Lower lobe of right lung (tissue), 2 donors: ENCODE results near the gene CRB1. TPM values are rescaled to one million over a fixed set of nuclear protein-coding genes. Genes with fewer than 3 reads are reported as not detected.

Experiments used
- ATAC-seq, 2 donors: fragments of 200-7000 bp; cut with Tn5 transposase; one replicate each; pipeline ENCODE4 v1.9.1; 2020 to 2022; ENCODE audit warnings: mild to moderate bottlenecking in 2 of 2, moderate library complexity in 2 of 2
- DNase-seq: peaks from one replicate; pipeline ENCODE4 v3.0.0-alpha.2; 2020
- H3K27ac ChIP-seq: fragments of 200-600 bp; one replicate; pipeline ENCODE4 v1.8.0; 2022
- H3K27me3 ChIP-seq: fragments of 200-600 bp; one replicate; pipeline ENCODE4 v1.8.0; 2022; ENCODE audit warnings: low read depth
- H3K36me3 ChIP-seq: fragments of 200-600 bp; one replicate; pipeline ENCODE4 v1.8.0; 2022; ENCODE audit warnings: mild to moderate bottlenecking
- H3K4me1 ChIP-seq: fragments of 200-600 bp; one replicate; pipeline ENCODE4 v1.8.0; 2022
- H3K4me3 ChIP-seq: fragments of 200-600 bp; one replicate; pipeline ENCODE4 v1.8.0; 2022; ENCODE audit warnings: mild to moderate bottlenecking
- H3K9me3 ChIP-seq: fragments of 200-600 bp; one replicate; pipeline ENCODE4 v1.8.0; 2022
- intact Hi-C: fragments of 100-400 bp; cut with DNase I; formaldehyde crosslinking; loops from one replicate; pipeline ENCODE4 v1.11.0; 2022
- total RNA-seq: library from RNA; stranded (reverse); fragmentation: NEBNext Ultra II Directional; extraction: Animal tissue kit (Norgen Biotek cat#: 25700); gene quantifications from one replicate; pipeline ENCODE4 v1.2.1, GENCODE V29; 2021
- TF ChIP-seq, protein P1 (sequence below): fragments of 200-600 bp; IDR thresholded peaks from one replicate; pipeline ENCODE4 v1.8.0; 2022; ENCODE audit warnings: antibody characterized with exemption, mild to moderate bottlenecking
- donor health status: DM: no; HTN: yes; CAD: no; lungs with severe emphysema.

CRB1 gene
- total RNA-seq, 1 donor from 2014 or later: 0.77 TPM

DNA sequence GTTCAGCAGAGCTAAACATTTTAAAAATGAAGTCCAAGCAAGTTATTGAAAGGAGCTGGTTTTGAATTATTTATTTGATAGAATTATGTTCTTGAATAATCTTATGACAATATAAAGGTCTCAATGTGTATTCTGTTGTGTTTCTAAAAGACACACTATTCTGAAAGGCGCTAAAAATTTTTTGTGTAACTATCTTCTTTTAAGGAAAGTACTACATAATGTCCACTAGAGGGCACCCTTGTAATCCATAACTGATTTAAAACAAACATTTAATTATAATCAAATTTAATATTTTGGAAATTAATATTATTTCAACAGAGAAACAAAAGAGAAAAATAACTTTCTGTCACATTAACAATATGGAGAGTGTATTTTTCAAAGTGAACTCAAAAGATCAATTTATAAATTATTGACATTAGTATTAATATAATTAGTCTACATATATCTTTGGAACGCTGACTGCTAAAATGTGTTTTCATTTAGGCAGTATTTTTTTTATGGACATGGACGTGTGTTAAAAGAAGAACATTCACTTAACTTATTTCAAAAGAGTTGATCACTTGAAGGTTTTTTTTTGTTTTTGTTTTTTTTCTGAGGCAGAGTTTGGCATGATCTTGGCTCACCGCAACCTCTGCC lies 258.8 kb downstream of the CRB1 start:
- no peak for DNase-seq
- Histone ChIP-seq H3K4me3 (no peak overlapping the region), H3K4me1 (no peaks in the 10 kb centered on the region), H3K27ac (no peak overlapping the region), H3K9me3 (no peaks in the 10 kb centered on the region), H3K27me3 (no peaks in the 10 kb centered on the region), H3K36me3 (no peaks in the 10 kb centered on the region)
- no peak for ATAC-seq
- TF ChIP-seq, protein P1, sequence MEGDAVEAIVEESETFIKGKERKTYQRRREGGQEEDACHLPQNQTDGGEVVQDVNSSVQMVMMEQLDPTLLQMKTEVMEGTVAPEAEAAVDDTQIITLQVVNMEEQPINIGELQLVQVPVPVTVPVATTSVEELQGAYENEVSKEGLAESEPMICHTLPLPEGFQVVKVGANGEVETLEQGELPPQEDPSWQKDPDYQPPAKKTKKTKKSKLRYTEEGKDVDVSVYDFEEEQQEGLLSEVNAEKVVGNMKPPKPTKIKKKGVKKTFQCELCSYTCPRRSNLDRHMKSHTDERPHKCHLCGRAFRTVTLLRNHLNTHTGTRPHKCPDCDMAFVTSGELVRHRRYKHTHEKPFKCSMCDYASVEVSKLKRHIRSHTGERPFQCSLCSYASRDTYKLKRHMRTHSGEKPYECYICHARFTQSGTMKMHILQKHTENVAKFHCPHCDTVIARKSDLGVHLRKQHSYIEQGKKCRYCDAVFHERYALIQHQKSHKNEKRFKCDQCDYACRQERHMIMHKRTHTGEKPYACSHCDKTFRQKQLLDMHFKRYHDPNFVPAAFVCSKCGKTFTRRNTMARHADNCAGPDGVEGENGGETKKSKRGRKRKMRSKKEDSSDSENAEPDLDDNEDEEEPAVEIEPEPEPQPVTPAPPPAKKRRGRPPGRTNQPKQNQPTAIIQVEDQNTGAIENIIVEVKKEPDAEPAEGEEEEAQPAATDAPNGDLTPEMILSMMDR: peak; percentile 73
- intact Hi-C loops: loop anchor here (10.0 kb wide), 1 partner anchor 938 kb away; no protein-coding TSS in a partner anchor

Other genes with a start within 250 kb of the CRB1 start
- gene F13B, start 201.0 kb upstream of the CRB1 start, total RNA-seq: not detected
- gene ASPM, start 121.6 kb upstream of the CRB1 start, total RNA-seq: 1.6 TPM
- gene ZBTB41, start 67.0 kb upstream of the CRB1 start, total RNA-seq: 14.2 TPM